HG02852 (cell line): ENCODE results near the gene IL4R.
"Not testable (repeated sequence)": the region's sequence is repeated elsewhere in the genome, so short reads cannot be mapped to it uniquely, and the experiment has no call there.

Source experiments
- ATAC-seq: cut with Tn5 transposase; IDR thresholded peaks from one replicate; pipeline ENCODE4 v1.9.1; 2021; ENCODE audit warnings: mild to moderate bottlenecking, moderate library complexity; ENCODE audit not compliant: unreplicated experiment

The IL4R gene

DNA sequence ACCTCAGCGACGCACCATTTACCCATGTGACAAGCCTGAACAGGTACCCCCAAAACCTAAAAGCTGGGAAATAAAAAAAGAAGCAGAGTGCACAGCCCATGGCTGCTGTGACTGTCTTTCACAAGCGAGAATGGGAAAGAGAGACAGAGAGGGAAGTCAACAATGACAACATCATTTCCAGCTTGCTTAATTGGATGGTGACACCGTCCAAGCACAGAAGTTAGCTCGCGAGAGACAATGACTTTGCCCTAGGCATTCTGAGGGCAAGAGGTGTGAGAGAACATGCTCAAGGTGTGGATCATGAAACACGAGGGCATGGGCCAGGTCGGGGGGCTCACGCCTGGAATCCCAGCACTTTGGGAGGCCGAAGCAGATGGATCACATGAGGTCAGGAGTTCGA, 25.9 kb upstream of the IL4R start:
- ATAC-seq = no peak

DNA sequence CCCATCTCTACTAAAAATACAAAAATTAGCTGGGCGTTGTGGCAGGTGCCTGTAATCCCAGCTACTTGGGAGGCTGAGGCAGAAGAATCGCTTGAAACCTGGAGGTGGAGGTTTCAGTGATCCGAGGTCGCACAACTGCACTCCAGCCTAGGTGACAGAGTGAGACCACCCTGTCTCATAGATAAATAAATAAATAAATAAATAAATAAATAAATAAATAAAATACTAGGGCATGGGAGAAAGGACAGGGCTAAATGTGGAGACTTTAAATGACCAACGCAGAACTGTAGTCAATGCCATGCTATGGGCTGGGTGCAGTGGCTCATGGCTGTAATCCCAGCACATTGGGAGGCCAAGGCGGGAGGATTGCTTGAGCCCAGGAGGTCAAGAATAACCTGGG, 25.5 kb upstream of the IL4R start:
- ATAC-seq = not testable (repeated sequence)

DNA sequence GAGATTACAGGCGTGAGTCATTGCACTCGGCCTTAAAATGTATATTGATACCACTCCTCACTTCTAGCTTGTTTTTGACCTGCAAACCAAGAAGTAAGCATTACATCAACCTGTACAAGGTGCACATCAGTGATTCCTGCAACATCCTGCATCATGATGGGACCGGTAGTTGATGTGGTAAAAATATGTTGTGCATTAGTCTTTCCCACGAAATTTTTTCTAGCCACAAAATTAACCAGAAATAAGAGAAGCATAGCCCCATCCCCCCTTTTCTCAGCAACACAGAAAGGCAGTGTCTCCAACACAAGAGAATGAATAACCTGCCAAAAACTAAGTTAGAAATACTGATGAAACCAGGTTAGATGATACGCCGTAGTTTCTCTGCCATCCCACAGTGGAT, 24.1 kb upstream of the IL4R start:
- ATAC-seq = no peak

DNA sequence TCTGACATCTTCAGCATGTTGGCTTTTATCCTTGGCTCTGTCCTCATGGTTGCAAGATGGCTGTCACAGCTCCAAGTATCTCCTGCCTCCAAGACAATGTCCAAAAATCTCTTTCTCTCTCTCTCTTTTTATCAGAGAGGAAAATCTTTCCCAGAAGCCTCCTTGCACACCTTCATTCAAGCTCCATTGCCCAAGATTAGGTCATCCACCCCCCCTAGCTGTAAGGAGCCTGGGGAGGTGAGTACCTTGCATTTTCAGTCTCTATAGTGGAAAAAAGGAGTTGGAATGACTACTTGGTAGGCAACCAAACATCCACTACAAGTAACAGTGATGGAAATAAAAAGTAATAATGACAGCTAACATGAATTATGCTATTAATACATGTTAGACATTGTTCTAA, 23.2 kb upstream of the IL4R start:
- no peak for ATAC-seq

DNA sequence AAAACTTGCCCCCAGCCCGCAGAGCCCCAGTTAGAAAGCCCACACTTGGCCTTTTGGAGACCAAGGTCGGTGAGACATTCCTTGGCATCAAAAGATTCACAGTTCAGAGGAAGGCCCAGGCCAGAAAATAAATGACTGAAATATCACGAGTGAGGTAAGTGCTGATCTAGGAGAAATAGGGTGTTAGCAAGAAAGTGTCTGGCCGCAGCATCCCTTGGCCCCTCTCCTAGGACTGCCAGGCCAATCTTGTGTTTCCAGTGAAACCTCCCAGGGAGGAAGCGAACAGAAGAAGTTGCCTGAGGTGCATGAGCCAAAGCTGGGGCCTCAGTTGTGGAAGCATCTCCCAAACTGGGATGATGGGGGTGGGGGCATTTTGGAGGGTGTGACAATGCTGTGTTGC, 22.7 kb upstream of the IL4R start:
- no peak for ATAC-seq

DNA sequence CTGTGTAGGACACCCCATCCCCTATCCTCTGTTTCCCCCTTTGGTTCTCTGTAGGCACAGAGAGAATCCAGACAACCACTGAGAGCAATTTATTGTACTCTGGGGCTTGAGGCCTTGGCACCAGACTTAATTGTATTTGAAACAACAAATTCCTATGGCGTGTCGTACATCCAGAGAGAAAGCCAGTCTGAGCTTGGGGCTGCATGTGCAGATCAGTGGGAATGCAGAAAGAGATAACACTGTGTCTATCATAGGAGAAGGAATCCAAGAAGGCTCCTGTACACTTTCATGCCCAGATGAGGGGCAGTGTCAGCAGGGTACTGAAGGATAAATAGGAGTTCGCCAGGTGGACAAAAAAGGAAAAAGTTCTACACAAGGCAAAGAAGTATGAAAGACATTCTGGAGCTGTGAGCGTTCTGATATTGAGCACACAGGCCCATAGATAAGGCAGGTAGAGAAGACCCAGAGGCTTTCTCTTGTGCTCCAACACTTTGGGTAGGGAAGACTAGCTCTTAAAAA, 22.0 kb upstream of the IL4R start:
- no peak for ATAC-seq

DNA sequence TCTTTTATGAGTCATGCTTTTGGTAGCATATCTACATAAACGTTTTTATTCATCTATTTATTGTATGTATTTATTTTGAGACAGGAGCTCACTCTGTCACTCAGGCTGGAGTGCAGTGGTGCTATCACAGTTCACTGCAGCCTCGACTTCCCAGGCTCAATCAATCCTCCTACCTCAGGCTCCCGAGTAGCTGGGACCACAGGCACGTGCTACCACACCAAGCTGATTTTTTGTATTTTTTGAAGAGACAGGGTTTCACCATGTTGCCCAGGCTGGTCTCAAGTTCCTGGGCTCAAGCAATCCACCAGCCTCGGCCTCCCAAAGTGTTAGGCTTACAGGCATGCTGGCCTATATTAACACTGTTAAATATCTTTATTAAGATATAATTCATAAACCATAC, 20.4 kb upstream of the IL4R start:
- no peak for ATAC-seq

DNA sequence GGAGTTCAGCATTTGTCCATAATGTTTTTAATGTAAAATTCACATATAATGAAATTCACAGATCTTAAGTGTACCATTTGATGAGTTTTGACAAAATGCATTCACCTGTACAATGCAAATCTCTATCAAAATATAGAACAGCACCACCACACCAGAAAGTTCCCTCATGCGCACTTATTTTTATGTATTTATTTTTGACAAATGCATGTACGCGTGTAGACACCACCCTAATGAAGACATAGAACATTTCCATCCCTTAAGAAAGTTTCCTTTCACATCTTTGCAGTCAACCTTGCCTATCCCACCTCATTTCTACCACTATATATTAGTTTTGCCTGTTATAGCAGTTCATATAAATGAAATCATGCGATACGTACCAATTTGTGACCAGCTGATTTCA, 15.6 kb upstream of the IL4R start:
- ATAC-seq = no peak

DNA sequence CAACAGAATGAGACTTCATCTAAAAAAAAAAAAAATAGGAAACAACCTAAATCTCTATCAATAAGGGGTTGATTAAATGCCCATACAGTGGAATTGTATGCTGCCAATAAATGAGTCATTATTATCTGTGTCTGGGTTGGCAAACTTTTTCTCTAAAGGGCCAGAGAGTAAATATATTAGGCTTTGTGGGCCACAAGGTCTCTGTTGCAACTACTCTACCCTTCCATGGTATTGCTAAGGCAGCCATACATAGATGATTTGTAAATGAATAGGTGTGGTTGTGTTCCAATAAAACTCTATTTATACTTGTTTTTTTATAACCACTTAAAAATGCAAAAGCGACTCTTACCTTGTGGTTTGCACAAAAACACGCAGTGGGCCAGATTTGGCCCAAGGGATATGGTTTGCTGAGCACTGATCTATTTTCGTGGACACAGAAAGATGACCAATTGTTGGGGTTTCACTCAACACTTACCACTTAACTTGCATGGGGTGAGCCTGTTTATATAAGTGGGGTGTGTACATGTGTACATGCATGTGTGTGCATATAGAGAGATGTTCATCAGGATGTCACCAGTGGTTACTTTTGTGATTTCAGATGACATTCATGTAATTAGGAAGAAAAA, 12.4 kb upstream of the IL4R start:
- ATAC-seq = peak; percentile 71

DNA sequence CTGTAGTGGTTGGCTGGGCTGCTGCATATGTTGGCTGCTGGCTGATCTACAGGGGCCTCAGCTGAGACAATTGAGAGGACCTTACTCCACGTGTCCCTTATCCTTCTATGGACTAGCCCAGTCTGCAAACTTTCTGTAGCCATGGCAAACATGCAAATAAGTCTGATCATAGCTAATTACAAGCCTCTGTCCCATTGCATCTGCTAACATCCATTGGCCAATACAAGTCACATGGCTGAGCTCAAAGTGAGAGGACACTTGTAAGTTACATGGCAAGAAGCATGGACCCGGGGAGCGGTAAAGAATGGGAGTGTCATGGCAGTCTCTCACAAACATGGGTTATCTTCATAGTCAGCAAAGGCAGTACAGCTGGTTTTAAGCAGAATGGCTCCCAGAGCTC, 11.6 kb upstream of the IL4R start:
- ATAC-seq = no peak

DNA sequence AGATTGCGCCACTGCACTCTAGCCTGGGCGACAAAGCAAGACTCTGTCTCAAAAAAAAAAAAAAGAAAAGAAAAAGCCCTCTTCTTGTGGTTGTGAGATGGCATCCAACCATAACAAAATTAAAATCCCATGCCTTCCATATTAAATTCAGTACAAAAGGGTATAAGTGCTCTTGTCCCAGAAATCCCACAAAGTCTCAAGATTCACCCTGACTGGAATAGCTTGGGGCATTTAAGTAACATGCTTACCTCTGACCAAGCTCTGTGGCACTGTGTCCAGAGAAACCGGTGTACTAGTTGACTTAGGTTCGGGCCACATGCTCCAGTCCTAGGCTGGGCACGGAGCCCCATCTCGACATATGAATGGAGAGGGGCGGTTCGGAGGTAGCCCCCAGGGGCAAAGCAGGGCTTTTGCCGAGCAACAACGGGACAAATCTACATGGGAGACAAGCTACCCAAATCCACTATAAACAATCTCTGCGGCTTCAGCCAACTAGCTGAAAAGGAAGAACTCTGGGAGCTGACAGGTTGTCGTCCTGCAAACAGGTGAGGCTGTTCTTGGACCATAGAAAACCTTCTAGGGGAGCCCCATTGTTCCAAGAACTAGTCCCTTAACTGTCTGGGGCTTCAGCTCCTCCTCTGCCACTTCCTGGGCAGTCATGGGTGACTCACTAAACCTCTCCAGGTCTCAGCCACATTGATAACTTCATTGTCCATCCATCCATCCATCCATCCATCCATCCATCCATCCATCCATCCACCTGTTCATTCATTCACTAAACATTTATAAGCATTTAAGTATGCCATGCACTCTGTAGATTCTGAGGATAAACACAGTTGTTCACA, 10.3 kb upstream of the IL4R start:
- no peak for ATAC-seq

DNA sequence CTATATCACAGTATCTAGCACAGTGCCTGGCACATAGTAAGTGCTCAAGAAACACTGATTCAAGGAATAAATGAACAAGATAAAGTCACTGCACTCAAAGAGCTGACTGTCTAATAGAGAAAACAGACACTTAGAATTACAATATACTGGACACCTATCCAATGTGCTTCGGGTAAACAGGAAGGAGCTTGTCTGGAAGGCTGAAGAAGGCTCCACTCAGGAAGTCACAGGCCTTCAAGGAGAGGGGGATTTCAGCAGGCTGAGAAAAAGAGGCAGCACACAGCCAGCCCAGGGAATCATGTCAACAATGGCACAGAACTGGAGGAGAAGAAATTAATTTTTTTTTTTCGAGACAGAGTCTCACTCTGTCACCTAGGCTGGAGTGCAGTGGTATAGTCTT, 9.7 kb upstream of the IL4R start:
- no peak for ATAC-seq

DNA sequence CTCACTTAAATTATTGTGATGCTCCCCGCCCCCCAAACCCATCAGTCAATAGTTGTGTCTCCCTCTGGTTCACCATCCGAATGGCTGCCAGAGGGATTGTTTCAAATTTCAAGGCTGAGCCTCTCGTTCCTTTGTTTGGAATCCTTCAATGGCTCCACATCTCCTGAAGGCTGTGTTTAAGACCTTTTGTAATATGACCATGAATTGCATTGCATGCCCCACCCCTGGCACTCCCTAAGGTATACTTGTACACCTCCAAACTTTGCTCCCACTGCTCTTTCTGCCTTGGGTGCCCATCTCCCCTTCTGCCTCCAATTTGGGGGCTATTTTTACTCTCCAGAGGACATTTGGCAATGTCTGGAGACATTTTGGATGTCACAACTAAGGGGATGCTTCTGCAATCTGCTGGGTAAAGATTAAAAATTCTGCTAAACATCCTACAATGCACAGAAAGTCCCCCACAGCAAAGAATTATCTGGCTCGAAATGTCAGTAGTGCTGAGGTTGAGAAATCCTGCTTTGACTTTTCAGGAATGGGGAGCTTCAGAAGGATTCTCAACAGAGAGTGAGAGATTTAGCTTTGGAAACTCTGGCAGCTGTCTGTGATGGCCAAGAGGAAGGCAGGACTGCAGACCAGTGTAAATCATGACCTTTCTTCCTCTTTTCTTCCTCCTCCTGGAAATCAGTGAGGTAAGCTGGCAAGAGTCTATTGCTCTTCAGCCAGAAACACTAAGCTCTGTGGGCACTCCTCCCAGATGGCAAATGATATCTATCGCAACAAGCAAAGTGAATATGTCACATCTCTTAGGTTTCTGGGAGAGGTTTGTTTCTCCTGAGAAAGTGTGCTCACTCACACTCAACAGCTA, 8.7 kb upstream of the IL4R start:
- ATAC-seq = no peak

DNA sequence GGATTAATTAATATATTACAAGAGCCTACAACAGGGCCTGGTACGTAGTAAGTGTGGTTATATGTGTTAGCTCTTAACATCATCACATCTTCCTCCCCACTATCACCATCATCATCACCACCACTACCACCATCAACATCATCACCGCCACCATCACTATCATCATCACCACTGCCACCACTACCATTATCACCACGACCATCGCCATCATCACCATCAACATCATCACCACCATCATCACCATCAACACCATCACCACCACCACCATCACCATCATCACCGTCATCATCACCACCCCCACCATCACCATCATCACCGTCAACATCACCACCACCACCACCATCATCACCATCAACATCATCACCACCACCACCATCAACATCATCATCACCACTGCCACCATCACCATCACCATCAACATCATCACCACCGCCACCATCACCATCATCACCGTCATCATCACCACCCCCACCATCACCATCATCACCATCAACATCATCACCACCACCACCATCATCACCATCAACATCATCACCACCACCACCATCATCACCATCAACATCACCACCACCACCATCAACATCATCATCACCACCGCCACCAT, 7.8 kb upstream of the IL4R start:
- no peak for ATAC-seq

DNA sequence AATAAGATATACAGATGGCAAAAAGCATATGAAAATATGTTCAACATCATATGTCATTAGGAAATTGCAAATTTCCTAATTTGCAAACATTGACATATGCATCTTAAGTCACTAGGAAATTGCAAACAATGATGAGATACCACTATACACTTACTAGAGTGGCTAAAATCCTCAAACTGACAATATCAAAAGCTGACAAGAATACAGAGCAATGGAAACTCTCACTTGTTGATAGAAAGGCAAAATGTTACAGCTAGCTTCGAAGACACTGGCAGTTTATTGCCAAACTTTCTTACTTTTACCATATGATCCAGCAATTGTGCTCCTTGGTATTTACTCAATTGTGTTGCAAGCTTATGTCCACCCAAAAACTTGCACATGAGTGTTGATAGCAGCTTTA, 5.0 kb upstream of the IL4R start:
- ATAC-seq = no peak

DNA sequence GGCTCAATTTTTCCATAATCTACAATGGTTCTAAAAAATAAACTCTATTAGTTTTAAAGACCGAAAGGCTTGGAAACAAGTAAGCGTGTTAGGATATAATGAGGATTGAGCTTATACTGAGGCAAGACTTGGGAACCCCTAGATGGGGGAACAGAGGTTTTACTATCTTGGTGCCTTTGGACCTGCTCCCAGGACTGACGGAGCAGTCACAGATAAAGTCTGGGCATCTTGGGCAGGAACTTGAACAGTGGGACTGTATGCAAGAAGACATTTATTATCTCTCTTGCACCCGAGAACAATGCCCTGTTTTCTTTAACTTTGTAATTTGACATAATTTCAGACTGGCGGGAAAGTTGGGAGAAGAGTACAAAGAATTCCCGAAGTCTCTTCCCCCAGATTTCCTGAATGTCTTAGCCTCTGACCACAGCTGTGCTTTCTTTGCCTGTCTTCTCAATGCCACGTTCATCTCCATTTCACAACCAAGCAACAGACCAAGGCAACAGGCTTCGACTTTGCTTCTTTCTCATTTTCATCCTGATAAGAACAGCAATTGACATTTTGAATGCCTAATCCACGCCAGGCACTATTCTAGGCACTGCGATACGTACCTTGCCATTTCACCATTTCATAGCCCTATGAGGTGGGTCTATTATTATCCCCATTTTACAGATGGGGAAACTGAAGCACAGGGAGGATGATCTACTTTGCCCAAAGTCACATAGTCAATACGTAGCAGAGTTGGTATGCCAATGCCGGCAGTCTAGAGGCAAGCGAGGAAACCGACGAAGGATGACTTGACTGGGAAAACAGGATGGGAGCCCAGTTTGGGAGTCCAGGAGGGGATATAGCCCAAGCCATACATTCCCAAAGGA, 3.0 kb upstream of the IL4R start:
- no peak for ATAC-seq

DNA sequence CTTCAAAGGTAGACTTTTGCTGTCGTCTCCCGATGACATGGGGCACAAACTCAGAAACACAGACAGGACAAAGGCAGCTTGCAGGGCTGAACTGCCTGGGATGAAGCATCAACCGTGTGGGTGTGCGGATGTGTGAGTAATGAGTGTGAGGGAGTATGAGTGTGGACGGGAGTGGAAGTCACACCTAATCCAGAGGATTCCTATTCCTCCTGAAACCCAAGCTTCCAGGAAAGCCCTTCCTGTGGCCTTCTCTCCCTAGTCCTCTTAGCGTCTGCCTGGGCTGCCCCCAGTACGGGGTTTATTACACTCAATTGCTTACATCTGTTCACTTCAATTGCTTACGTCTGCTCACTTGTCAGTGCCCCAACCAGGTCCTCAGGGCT, 2.3 kb upstream of the IL4R start:
- no peak for ATAC-seq

DNA sequence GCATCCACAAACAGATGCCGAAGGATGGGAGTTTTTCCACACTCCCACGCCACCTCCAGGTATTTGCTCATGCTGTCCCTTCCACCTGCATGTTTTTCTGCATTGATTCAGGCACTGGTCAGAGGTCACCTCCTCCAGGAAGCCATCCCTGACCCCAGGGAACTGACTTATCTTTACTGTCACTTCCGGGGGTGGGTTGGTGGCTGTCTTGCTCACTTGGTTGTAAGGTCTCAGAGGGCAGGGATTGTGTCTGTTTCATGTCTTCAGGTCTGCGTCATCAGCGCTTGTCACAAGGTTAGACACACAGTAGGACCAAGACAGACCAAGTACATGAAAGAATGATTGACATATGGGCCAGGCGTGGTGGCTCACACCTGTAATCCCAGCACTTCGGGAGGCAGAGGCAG, 1.9 kb upstream of the IL4R start:
- no peak for ATAC-seq

DNA sequence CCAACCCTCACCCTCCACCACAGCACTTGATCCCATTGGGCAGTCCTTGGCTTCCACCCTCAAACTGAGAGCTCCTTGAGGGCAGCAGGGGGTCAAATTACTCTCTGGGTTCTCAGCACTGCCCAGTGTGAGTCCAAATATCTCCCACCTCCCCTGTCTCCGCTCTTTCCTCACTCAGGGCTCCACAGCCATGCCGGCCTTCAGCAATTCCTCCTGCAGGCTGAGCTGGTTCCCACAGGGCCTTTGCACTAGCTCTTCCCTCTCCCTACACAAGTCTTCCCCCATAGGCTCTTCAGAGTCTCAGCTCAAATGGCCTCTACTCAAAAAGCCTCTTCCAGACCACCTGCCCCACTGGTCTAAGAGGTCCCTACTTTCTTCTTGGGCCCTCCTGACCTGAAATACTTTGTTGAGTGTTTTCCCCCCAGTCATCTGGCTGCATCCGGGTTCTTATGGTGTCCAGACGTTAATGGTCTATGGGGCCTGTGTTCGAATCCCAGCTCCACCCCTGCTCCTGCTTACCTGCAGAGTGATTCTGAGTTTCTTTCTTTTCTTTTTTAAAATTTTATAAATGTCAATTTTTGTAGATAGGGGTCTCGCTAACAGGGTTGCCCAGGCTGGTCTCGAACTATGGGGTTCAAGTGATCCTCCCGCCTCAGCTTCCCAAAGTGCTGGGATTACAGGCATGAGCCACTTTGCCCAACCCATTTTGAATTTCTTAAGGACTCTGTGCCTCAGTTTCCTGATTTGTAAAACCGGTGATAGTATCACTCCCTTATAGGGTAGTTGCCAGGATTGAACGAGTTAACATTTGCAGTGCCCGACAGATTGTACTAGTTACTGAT, 973 bp upstream of the IL4R start:
- no peak for ATAC-seq
